ENCODE data around the gene HENMT1.

HENMT1 gene

GRCh38 chr1:108624069-108624468 lies 36.8 kb downstream of the HENMT1 start:
- DNase-seq = no peak

GRCh38 chr1:108617724-108618056 lies 43.2 kb downstream of the HENMT1 start:
- no peak for DNase-seq

GRCh38 chr1:108617008-108617723 lies 43.7 kb downstream of the HENMT1 start:
- DNase-seq = no peak

GRCh38 chr1:108615544-108615943 lies 45.3 kb downstream of the HENMT1 start:
- no peak for DNase-seq

GRCh38 chr1:108612496-108612895 lies 48.4 kb downstream of the HENMT1 start:
- DNase-seq = no peak

GRCh38 chr1:108611984-108612383 lies 48.9 kb downstream of the HENMT1 start:
- no peak for DNase-seq

- no peak for DNase-seq
Measured at GRCh38 chr1:108610073-108610472, 50.8 kb downstream of the HENMT1 start.

- no peak for DNase-seq
Measured at GRCh38 chr1:108609483-108610049, 51.3 kb downstream of the HENMT1 start.

- no peak for DNase-seq
Measured at GRCh38 chr1:108606478-108606877, 54.4 kb downstream of the HENMT1 start.

- no peak for DNase-seq
Measured at GRCh38 chr1:108605633-108606032, 55.3 kb downstream of the HENMT1 start.

- no peak for DNase-seq
Measured at GRCh38 chr1:108601708-108602410, 59.0 kb downstream of the HENMT1 start.

GRCh38 chr1:108600504-108600903 lies 60.4 kb downstream of the HENMT1 start:
- DNase-seq = no peak

GRCh38 chr1:108598340-108598739 lies 62.6 kb downstream of the HENMT1 start:
- no peak for DNase-seq
